Mesenchymal stem cell (in vitro differentiated cells and primary cell): Measurements from ENCODE around the gene VCAN.

Experiments
- DNase-seq: peaks from one replicate; pipeline ENCODE4 v3.0.0-alpha.2; 2013
- H2AFZ ChIP-seq: one replicate; pipeline ENCODE4 v1.6.1; 2013; ENCODE audit warnings: low read depth, mild to moderate bottlenecking, control low read depth, inconsistent platforms, low read length, moderate library complexity
- H2AK5ac ChIP-seq: 2 replicates; pipeline ENCODE4 v1.6.1; 2013; ENCODE audit warnings: low read length, moderate library complexity, mild to moderate bottlenecking, inconsistent platforms; ENCODE audit not compliant: severe bottlenecking
- H2BK120ac ChIP-seq: one replicate; pipeline ENCODE4 v1.6.1; 2013; ENCODE audit warnings: low read depth, mild to moderate bottlenecking, inconsistent platforms, low read length, moderate library complexity
- H2BK12ac ChIP-seq, 2 experiments: one replicate each; pipeline ENCODE4 v1.6.1; 2013; ENCODE audit warnings: inconsistent platforms in 2 of 2, low read length in 2 of 2, mild to moderate bottlenecking in 2 of 2, moderate library complexity in 2 of 2, control low read depth in 1 of 2
- H2BK15ac ChIP-seq: one replicate; pipeline ENCODE4 v1.6.1; 2013; ENCODE audit warnings: mild to moderate bottlenecking, low read depth, inconsistent platforms; ENCODE audit not compliant: poor library complexity, severe bottlenecking
- H2BK5ac ChIP-seq: 2 replicates; pipeline ENCODE4 v1.6.1; 2013; ENCODE audit warnings: low read depth, mild to moderate bottlenecking, low read length, control low read depth, inconsistent platforms; ENCODE audit not compliant: poor library complexity, severe bottlenecking
- H3K14ac ChIP-seq, 2 experiments: one replicate each; pipeline ENCODE4 v1.6.1; 2013; ENCODE audit warnings: inconsistent platforms in 2 of 2, low read length in 2 of 2, control low read depth in 1 of 2, mild to moderate bottlenecking in 1 of 2, moderate library complexity in 1 of 2
- H3K18ac ChIP-seq, 2 experiments: one replicate each; pipeline ENCODE4 v1.6.1; 2013; ENCODE audit warnings: inconsistent platforms in 2 of 2, low read length in 2 of 2, control low read depth in 1 of 2, low read depth in 1 of 2, mild to moderate bottlenecking in 1 of 2
- H3K23ac ChIP-seq, 2 experiments: one replicate each; pipeline ENCODE4 v1.6.1; 2013; ENCODE audit warnings: inconsistent platforms in 2 of 2, low read length in 2 of 2, mild to moderate bottlenecking in 2 of 2, moderate library complexity in 2 of 2, control low read depth in 1 of 2
- H3K27ac ChIP-seq: 2 replicates; pipeline ENCODE4 v1.5.1; 2013; ENCODE audit warnings: mild to moderate bottlenecking, moderate library complexity, low read length, control low read depth, inconsistent platforms; ENCODE audit not compliant: poor library complexity, severe bottlenecking
- H3K27me3 ChIP-seq, 2 experiments: 2 replicates each; pipeline versions ENCODE4 v1.6.1 to v1.7.0; 2013; ENCODE audit warnings: low read length in 2 of 2, mild to moderate bottlenecking in 2 of 2, moderate library complexity in 2 of 2, control low read depth in 1 of 2, inconsistent platforms in 1 of 2; ENCODE audit not compliant: control insufficient read depth in 1 of 2, insufficient read depth in 1 of 2
- H3K36me3 ChIP-seq, 2 experiments: 2 replicates each; pipeline versions ENCODE4 v1.6.1 to v1.7.0; 2013; ENCODE audit warnings: low read length in 2 of 2, control low read depth in 1 of 2, inconsistent platforms in 1 of 2, low read depth in 1 of 2, mild to moderate bottlenecking in 1 of 2; ENCODE audit not compliant: insufficient read depth in 2 of 2, control insufficient read depth in 1 of 2
- H3K4ac ChIP-seq, 2 experiments: one replicate each; pipeline ENCODE4 v1.6.1; 2013; ENCODE audit warnings: inconsistent platforms in 2 of 2, low read length in 2 of 2, mild to moderate bottlenecking in 2 of 2, moderate library complexity in 2 of 2, control low read depth in 1 of 2, low read depth in 1 of 2
- H3K4me1 ChIP-seq: 2 replicates; pipeline ENCODE4 v1.6.1; 2013; ENCODE audit warnings: low read depth, low read length, control low read depth; ENCODE audit not compliant: control insufficient read depth, insufficient read depth
- H3K4me2 ChIP-seq: 2 replicates; pipeline ENCODE4 v1.6.1; 2013; ENCODE audit warnings: low read length, mild to moderate bottlenecking, inconsistent platforms; ENCODE audit not compliant: poor library complexity, severe bottlenecking
- H3K4me3 ChIP-seq, 2 experiments: 2 replicates each; pipeline versions ENCODE4 v1.5.1 to v1.7.0; 2013; ENCODE audit warnings: low read length in 2 of 2, mild to moderate bottlenecking in 2 of 2, control low read depth in 1 of 2, low read depth in 1 of 2; ENCODE audit not compliant: insufficient read depth in 1 of 2
- H3K79me1 ChIP-seq: replicated peaks from 2 replicates; pipeline ENCODE4 v1.6.1; 2013; ENCODE audit warnings: mild to moderate bottlenecking, control low read depth, low read length, inconsistent platforms; ENCODE audit not compliant: poor library complexity, severe bottlenecking
- H3K9ac ChIP-seq: 2 replicates; pipeline ENCODE4 v1.7.0; 2013; ENCODE audit warnings: mild to moderate bottlenecking, low read length, moderate library complexity
- H3K9me3 ChIP-seq: 2 replicates; pipeline ENCODE4 v1.7.0; 2013; ENCODE audit warnings: mild to moderate bottlenecking, low read length; ENCODE audit not compliant: control insufficient read depth
- H4K8ac ChIP-seq: one replicate; pipeline ENCODE4 v1.6.1; 2013; ENCODE audit warnings: inconsistent platforms, mild to moderate bottlenecking, low read length, moderate library complexity
- H4K91ac ChIP-seq: one replicate; pipeline ENCODE4 v1.6.1; 2013; ENCODE audit warnings: mild to moderate bottlenecking, low read length, inconsistent platforms
- WGBS: methylation state at CpG from one replicate; pipeline ENCODE4 v1.1.7; 2013; ENCODE audit warnings: mixed read lengths; 5-methylcytosine and 5-hydroxymethylcytosine counted together

Gene VCAN

GRCh38 chr5:83443534-83443933 is 28.0 kb upstream of the VCAN start:
- Histone ChIP-seq H2BK5ac (no peak overlapping the region), H4K91ac (no peak overlapping the region), H3K18ac (no peak overlapping the region), H2BK15ac (no peak overlapping the region), H2BK120ac (no peak overlapping the region), H3K4me3 (no peak overlapping the region), H3K27ac (no peak overlapping the region), H3K23ac (no peak overlapping the region), H3K9me3 (no peaks in the 10 kb centered on the region), H3K79me1 (no peaks in the 10 kb centered on the region), H3K9ac (no peak overlapping the region), H2BK12ac (no peak overlapping the region), H2AK5ac (no peak overlapping the region), H3K4me1 (no peaks in the 10 kb centered on the region), H4K8ac (no peak overlapping the region), H3K4ac (no peak overlapping the region), H3K36me3 (no peaks in the 10 kb centered on the region), H3K14ac (no peak overlapping the region), H3K4me2 (no peak overlapping the region), H2AFZ (no peak overlapping the region), H3K27me3 (no peaks in the 10 kb centered on the region)
- no peak for DNase-seq
- WGBS: 100% methylated on average over 1 of the region's 3 CpGs

- Histone ChIP-seq H4K91ac (no peak overlapping the region), H3K4me2 (no peak overlapping the region), H2BK120ac (no peak overlapping the region), H3K27me3 (no peaks in the 10 kb centered on the region), H2AK5ac (no peak overlapping the region), H3K4me1 (no peaks in the 10 kb centered on the region), H3K27ac (no peak overlapping the region), H3K14ac (no peak overlapping the region), H3K79me1 (no peaks in the 10 kb centered on the region), H2BK15ac (no peak overlapping the region), H3K9me3 (no peaks in the 10 kb centered on the region), H3K4ac (no peak overlapping the region), H3K23ac (no peak overlapping the region), H2AFZ (no peak overlapping the region), H3K18ac (no peak overlapping the region), H4K8ac (no peak overlapping the region), H3K36me3 (no peaks in the 10 kb centered on the region), H2BK12ac (no peak overlapping the region), H3K4me3 (no peak overlapping the region), H2BK5ac (no peak overlapping the region), H3K9ac (no peak overlapping the region)
- no peak for DNase-seq
- WGBS: no CpG with 5 or more reads among the region's 2 CpGs
Observed at GRCh38 chr5:83444445-83444844, 27.1 kb upstream of the VCAN start.

GRCh38 chr5:83446253-83446947 is 25.1 kb upstream of the VCAN start:
- Histone ChIP-seq H3K14ac (no peak overlapping the region), H2BK12ac (no peak overlapping the region), H3K27me3 (no peaks in the 10 kb centered on the region), H3K9ac (no peak overlapping the region), H3K18ac (no peak overlapping the region), H2AK5ac (no peak overlapping the region), H2BK5ac (no peak overlapping the region), H3K9me3 (no peaks in the 10 kb centered on the region), H3K4me1 (no peaks in the 10 kb centered on the region), H3K23ac (no peak overlapping the region), H3K27ac (no peak overlapping the region), H2BK15ac (no peak overlapping the region), H2AFZ (no peak overlapping the region), H3K36me3 (no peaks in the 10 kb centered on the region), H3K4ac (no peak overlapping the region), H4K91ac (no peak overlapping the region), H4K8ac (no peak overlapping the region), H3K4me3 (no peak overlapping the region), H2BK120ac (no peak overlapping the region), H3K4me2 (no peak overlapping the region), H3K79me1 (no peaks in the 10 kb centered on the region)
- 79% methylated on average over 3 of the region's 4 CpGs for WGBS
- no peak for DNase-seq

GRCh38 chr5:83447533-83447932 is 24.0 kb upstream of the VCAN start:
- no peak overlapping the region for H3K9ac ChIP-seq
- no peak overlapping the region for H3K27ac ChIP-seq
- H4K91ac ChIP-seq: no peak overlapping the region
- no peaks in the 10 kb centered on the region for H3K36me3 ChIP-seq
- H2BK12ac ChIP-seq: no peak overlapping the region
- 50% methylated on average over 1 of the region's 1 CpG for WGBS
- no peak for DNase-seq
- H3K14ac ChIP-seq: no peak overlapping the region
- H2BK5ac ChIP-seq: no peak overlapping the region
- no peak overlapping the region for H3K4me3 ChIP-seq
- H3K27me3 ChIP-seq: no peaks in the 10 kb centered on the region
- no peak overlapping the region for H4K8ac ChIP-seq
- no peak overlapping the region for H3K4ac ChIP-seq
- no peak overlapping the region for H3K18ac ChIP-seq
- H2AFZ ChIP-seq: no peak overlapping the region
- H3K23ac ChIP-seq: no peak overlapping the region
- no peak overlapping the region for H2BK15ac ChIP-seq
- no peaks in the 10 kb centered on the region for H3K9me3 ChIP-seq
- no peak overlapping the region for H2BK120ac ChIP-seq
- H3K4me2 ChIP-seq: no peak overlapping the region
- H3K79me1 ChIP-seq: no peaks in the 10 kb centered on the region
- H2AK5ac ChIP-seq: no peak overlapping the region
- no peaks in the 10 kb centered on the region for H3K4me1 ChIP-seq
